DND-41 (cell line): ENCODE measurements around the gene SH3BP2.

Experiments
- CTCF ChIP-seq: IDR thresholded peaks from 2 replicates; pipeline ENCODE4 v1.5.1; 2012; ENCODE audit warnings: borderline replicate concordance, low read length, moderate library complexity, mild to moderate bottlenecking; ENCODE audit not compliant: poor library complexity, severe bottlenecking; ENCODE audit errors: extremely low read depth
- EZH2 ChIP-seq: IDR thresholded peaks from 3 replicates; pipeline ENCODE4 v1.6.1; 2012; ENCODE audit warnings: borderline replicate concordance, low read depth, mild to moderate bottlenecking, moderate library complexity, low read length, inconsistent platforms; ENCODE audit not compliant: severe bottlenecking

GRCh38 chr4:2798399-2799223 lies 5.7 kb downstream of the SH3BP2 start:
- TF ChIP-seq CTCF = no peak
- no peak for TF ChIP-seq EZH2
